Measurements from ENCODE around the gene KERA.

DNA sequence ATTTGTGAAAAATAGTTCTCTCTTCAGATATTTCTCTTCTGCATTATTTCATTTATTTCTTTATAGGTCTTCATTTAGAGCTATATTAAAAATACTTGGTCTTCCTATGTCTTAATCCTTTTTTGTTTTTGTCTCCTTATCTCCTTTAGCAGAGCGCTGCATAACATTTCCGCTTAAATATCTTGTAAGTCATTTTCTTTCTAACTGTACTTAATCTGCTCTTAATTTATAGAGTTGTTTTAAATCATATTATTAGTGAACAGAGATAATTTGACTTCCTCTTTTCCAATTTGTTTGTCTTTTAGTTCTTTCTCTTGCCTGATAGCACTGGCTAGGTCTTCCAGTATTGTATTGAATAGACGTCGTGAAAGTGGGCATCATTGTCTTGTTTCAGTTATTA is 35.5 kb upstream of the KERA start:
- no peak for TF ChIP-seq EZH2phosphoT487 (IDR thresholded peaks at IDR 0.05; ENCODE audit: borderline replicate concordance)
- TF ChIP-seq, protein P1, sequence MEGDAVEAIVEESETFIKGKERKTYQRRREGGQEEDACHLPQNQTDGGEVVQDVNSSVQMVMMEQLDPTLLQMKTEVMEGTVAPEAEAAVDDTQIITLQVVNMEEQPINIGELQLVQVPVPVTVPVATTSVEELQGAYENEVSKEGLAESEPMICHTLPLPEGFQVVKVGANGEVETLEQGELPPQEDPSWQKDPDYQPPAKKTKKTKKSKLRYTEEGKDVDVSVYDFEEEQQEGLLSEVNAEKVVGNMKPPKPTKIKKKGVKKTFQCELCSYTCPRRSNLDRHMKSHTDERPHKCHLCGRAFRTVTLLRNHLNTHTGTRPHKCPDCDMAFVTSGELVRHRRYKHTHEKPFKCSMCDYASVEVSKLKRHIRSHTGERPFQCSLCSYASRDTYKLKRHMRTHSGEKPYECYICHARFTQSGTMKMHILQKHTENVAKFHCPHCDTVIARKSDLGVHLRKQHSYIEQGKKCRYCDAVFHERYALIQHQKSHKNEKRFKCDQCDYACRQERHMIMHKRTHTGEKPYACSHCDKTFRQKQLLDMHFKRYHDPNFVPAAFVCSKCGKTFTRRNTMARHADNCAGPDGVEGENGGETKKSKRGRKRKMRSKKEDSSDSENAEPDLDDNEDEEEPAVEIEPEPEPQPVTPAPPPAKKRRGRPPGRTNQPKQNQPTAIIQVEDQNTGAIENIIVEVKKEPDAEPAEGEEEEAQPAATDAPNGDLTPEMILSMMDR (conservative IDR thresholded peaks at IDR 0.05; ENCODE audit: low read length) = no peak
